GDM1 (cell line): ENCODE data around the gene VAT1.
"Not testable (repeated sequence)": the region's sequence is repeated elsewhere in the genome, so short reads cannot be mapped to it uniquely, and the experiment has no call there.

Experiments
- DNase-seq: peaks from one replicate; lab custom pipeline; 2025; lab: John Stamatoyannopoulos, UW

The VAT1 gene

DNA sequence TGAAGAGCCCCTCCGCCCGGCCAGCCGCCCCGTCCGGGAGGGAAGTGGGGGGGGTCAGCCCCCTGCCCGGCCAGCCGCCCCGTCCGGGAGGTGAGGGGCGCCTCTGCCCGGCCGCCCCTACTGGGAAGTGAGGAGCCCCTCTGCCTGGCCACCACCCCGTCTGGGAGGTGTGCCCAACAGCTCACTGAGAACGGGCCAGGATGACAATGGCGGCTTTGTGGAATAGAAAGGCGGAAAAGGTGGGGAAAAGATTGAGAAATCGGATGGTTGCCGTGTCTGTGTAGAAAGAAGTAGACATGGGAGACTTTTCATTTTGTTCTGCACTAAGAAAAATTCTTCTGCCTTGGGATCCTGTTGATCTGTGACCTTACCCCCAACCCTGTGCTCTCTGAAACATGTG is 48.9 kb downstream of the VAT1 start:
- not testable (repeated sequence) for DNase-seq

DNA sequence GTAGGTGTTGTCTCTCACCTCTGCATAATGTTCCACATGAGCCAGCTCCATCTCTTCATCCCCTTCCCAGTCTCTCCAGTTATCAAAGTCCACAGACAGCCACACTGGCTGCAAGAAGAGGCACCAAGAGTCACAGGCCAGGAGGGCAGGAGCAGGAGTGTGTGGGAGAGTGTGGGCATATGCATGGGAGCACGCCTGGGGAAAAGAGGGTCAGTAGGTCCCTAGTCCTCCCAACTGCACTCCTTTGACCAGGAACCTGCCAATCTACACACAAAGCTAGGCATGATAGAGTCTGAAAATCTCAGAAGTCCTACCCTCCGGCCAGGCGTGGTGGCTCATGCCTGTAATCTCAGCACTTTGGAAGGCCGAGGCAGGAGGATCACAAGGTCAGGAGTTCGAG is 50.6 kb downstream of the VAT1 start:
- no peak for DNase-seq

GRCh38 chr17:42969001-42969581 is 53.1 kb downstream of the VAT1 start:
- no peak for DNase-seq

- DNase-seq, result no peak
Measured at GRCh38 chr17:42967925-42968324, 54.3 kb downstream of the VAT1 start.
